Ishikawa (cell line): ENCODE results near the gene HPRT1.

ENCODE experiments used
- RAD21 ChIP-seq: IDR thresholded peaks from 2 replicates; pipeline ENCODE4 v1.6.1; 2012; ENCODE audit warnings: low read depth
- TF ChIP-seq, protein P1 (sequence below): IDR thresholded peaks from 2 replicates; pipeline ENCODE4 v1.6.1; 2012

DNA sequence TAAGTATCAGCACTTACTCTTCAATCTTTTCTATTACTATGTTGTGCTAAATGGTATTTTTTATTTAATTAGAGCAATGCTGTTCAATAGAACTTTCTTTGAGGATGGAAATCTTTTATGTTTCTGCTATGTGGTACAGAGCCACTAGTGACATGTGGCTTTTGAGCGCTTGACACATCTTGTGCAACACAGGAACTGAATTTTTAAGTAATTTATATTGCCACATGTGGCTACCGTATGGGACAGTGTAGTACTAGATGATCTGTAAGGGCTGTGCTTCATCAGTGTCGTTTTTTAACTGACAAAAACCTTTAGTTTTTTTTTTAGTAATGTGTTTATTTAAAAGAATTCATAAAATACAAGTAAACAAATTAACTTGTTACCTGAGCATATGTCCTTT, 22.4 kb downstream of the HPRT1 start:
- TF ChIP-seq RAD21, result no peak
- TF ChIP-seq, protein P1, sequence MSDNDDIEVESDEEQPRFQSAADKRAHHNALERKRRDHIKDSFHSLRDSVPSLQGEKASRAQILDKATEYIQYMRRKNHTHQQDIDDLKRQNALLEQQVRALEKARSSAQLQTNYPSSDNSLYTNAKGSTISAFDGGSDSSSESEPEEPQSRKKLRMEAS, result no peak
